Measurements from ENCODE around the gene SLC35D3.
A peak's percentile ranks its signal among the peaks of the same experiment; 100 is the strongest.
"Not testable (repeated sequence)": the region's sequence is repeated elsewhere in the genome, so short reads cannot be mapped to it uniquely, and the experiment has no call there.

SLC35D3 gene

GRCh38 chr6:136921936-136922684 lies at the start of gene SLC35D3:
SLC35D3 (plus strand) TSS chr6:136922301; CDS start chr6:136922429, 128 bp downstream.
- DNase-seq (ENCODE audit: low spot score): no peak

- DNase-seq (ENCODE audit: low spot score): no peak
Observed at GRCh38 chr6:136873748-136874147, 48.4 kb upstream of the SLC35D3 start.

GRCh38 chr6:136876469-136876868 lies 45.6 kb upstream of the SLC35D3 start:
- DNase-seq (ENCODE audit: low spot score): not testable (repeated sequence)

GRCh38 chr6:136880748-136881460 lies 41.2 kb upstream of the SLC35D3 start:
- DNase-seq (ENCODE audit: low spot score): no peak

GRCh38 chr6:136886091-136886490 lies 36.0 kb upstream of the SLC35D3 start:
- no peak for DNase-seq (ENCODE audit: low spot score)

GRCh38 chr6:136887953-136888352 lies 34.1 kb upstream of the SLC35D3 start:
- no peak for DNase-seq (ENCODE audit: low spot score)

GRCh38 chr6:136889271-136890193 lies 32.6 kb upstream of the SLC35D3 start:
- no peak for DNase-seq (ENCODE audit: low spot score)

GRCh38 chr6:136890194-136890839 lies 31.8 kb upstream of the SLC35D3 start:
- DNase-seq (ENCODE audit: low spot score): no peak

GRCh38 chr6:136890986-136891385 lies 31.1 kb upstream of the SLC35D3 start:
- DNase-seq (ENCODE audit: low spot score): no peak

GRCh38 chr6:136893187-136893586 lies 28.9 kb upstream of the SLC35D3 start:
- DNase-seq (ENCODE audit: low spot score): no peak

- no peak for DNase-seq (ENCODE audit: low spot score)
Observed at GRCh38 chr6:136895901-136896300, 26.2 kb upstream of the SLC35D3 start.

- no peak for DNase-seq (ENCODE audit: low spot score)
Observed at GRCh38 chr6:136897071-136897470, 25.0 kb upstream of the SLC35D3 start.

GRCh38 chr6:136901212-136901784 lies 20.8 kb upstream of the SLC35D3 start:
- DNase-seq (ENCODE audit: low spot score): no peak

GRCh38 chr6:136904477-136904876 lies 17.6 kb upstream of the SLC35D3 start:
- not testable (repeated sequence) for DNase-seq (ENCODE audit: low spot score)

GRCh38 chr6:136914947-136915346 lies 7.2 kb upstream of the SLC35D3 start:
- no peak for DNase-seq (ENCODE audit: low spot score)

- no peak for DNase-seq (ENCODE audit: low spot score)
Observed at GRCh38 chr6:136918706-136919105, 3.4 kb upstream of the SLC35D3 start.

GRCh38 chr6:136920216-136920615 lies 1.9 kb upstream of the SLC35D3 start:
- no peak for DNase-seq (ENCODE audit: low spot score)

- peak; percentile 6 for DNase-seq (ENCODE audit: low spot score)
Observed at GRCh38 chr6:136920671-136921380, 1.3 kb upstream of the SLC35D3 start.

GRCh38 chr6:136921381-136921935 lies 643 bp upstream of the SLC35D3 start:
- no peak for DNase-seq (ENCODE audit: low spot score)

GRCh38 chr6:136922685-136923006 lies 545 bp downstream of the SLC35D3 start:
- no peak for DNase-seq (ENCODE audit: low spot score)

All from cerebellar cortex (tissue), 1 donor.